Effector memory CD4-positive, alpha-beta T cell (primary cell): Measurements from ENCODE around the gene HMG20A.

ENCODE experiments used
- DNase-seq, 3 donors: peaks; one replicate each; pipeline ENCODE4 v3.0.0-alpha.2; 2020
- H3K27ac ChIP-seq: 2 replicates; pipeline ENCODE4 v1.7.0; 2013; ENCODE audit warnings: mild to moderate bottlenecking, low read length, moderate library complexity; ENCODE audit not compliant: insufficient read depth, poor library complexity, severe bottlenecking
- H3K27me3 ChIP-seq: replicated peaks from 2 replicates; pipeline ENCODE4 v1.7.0; 2013; ENCODE audit warnings: mild to moderate bottlenecking, low read length; ENCODE audit not compliant: insufficient read depth, control insufficient read depth, poor library complexity, severe bottlenecking
- H3K36me3 ChIP-seq: 2 replicates; pipeline ENCODE4 v1.7.0; 2013; ENCODE audit warnings: mild to moderate bottlenecking, low read length, moderate library complexity; ENCODE audit not compliant: control insufficient read depth, insufficient read depth
- H3K4me1 ChIP-seq: 2 replicates; pipeline ENCODE4 v1.7.0; 2013; ENCODE audit warnings: low read length, mild to moderate bottlenecking; ENCODE audit not compliant: control insufficient read depth, insufficient read depth, poor library complexity, severe bottlenecking
- H3K4me3 ChIP-seq: 2 replicates; pipeline ENCODE4 v1.7.0; 2013; ENCODE audit warnings: low read length, low read depth, mild to moderate bottlenecking; ENCODE audit not compliant: insufficient read depth, poor library complexity, severe bottlenecking
- H3K9me3 ChIP-seq: 2 replicates; pipeline ENCODE4 v1.7.0; 2013; ENCODE audit warnings: mild to moderate bottlenecking, low read length, moderate library complexity; ENCODE audit not compliant: control insufficient read depth
- total RNA-seq, 3 donors: gene quantifications; one replicate each; lab custom pipeline; 2026; lab: John Stamatoyannopoulos, UW

Gene HMG20A
- total RNA-seq: 27.6 to 34.7 (median 29.9) reads per million in 3 donors

DNA sequence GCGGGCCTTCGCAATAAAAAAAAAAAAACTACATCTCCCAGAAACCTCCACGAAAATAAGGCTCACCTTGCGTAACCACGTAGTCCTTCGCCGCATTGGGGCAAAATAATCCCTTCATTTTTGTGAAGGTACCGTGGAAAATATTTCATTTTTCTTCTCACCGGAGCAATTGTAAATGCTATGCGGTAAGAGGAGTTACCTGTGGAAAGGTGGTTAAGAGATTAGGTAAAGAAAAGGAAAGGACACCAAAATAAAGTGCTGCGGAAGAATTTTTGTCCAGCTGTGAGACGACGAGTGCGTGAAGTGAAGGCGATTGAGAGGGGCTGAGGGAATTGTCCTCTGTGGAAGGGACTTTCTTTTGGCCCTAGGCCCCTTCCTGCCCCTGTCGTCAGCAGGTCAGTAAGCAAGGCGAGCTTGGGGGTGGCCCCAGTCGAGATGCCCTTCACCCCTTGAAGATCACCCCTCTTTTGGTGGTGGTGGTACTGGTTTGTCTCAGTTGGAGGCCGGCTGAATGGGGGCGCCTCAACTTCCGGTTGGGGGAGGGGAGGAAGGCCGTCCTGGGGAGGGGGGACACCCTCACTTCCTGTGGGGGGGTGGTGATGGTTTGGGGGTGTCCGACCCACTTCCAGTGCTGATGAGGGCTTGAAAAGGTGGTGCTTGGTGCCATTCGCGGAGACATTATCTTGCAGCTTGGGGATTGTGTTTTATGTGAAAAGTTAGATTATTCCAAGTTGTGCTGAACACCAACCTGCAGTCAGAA, at the start of gene HMG20A:
TSS of gene HMG20A (plus strand) at position 279 of the 760 bp plus-strand sequence. CDS start 37,520 bp downstream, outside the sequence.
- peak; percentile 12 to 24 (median 21) for DNase-seq
- no peaks in the 10 kb centered on the region for H3K27me3 ChIP-seq
- no peaks in the 10 kb centered on the region for H3K4me1 ChIP-seq
- H3K27ac ChIP-seq: peak within 1 kb of the TSS; percentile 88
- H3K36me3 ChIP-seq: no peaks in the 10 kb centered on the region
- H3K9me3 ChIP-seq: no peaks in the 10 kb centered on the region
- H3K4me3 ChIP-seq: peak within 1 kb of the TSS; percentile 88

DNA sequence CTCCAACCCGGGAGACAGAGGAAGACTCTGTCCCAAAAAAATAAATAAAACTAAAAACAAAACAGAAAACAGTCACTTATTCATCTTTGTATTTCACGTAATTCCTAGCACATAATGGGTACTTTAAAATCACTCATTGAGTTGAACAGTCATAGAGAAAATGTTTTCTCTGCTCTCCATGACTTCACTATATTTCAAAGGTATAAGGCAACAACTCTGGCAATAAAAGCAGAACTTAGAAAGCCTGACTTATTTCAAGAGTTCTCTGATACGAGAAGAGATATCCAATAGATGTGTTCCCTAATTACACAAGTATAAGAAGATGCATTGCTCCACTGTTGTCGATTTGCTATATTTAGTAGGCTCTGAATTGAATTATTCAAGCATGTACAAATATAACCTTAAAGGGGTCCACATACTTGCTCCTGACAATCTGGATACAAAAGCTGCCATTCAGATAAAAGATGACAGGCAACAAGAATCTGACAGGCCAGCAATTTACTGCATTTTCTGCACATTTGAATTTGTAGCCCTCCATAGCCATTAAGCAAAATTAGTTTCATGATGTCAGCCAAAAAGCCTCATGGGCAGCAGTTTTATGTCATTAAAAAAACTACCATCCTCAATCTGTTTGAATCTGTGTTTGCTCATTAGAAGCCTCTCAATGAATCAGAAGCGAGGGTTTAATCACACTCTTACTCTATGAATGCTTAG, 48.7 kb upstream of the HMG20A start:
- no peak for DNase-seq
- no peaks in the 10 kb centered on the region for H3K9me3 ChIP-seq
- no peaks in the 10 kb centered on the region for H3K4me1 ChIP-seq
- H3K36me3 ChIP-seq: no peaks in the 10 kb centered on the region
- H3K27ac ChIP-seq: no peak overlapping the region
- H3K27me3 ChIP-seq: no peaks in the 10 kb centered on the region
- no peak overlapping the region for H3K4me3 ChIP-seq

DNA sequence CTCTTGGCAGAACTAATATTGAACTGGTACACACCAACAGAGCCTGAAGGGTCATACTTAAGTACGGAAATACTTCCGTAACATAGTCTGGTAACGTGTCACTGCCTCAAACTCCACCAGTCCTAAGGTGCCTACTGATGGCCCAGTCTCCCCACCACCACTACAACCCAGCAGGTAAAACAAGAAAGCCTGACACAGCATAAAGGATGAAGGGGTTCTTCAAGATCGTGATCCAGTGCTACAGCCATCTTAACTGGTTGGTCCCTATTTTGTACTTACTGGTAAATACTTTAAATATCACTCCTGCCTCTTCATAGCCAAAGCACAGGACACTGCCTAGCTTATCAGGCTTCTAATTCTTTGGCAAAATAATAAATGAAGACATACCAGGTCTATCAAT, 47.2 kb upstream of the HMG20A start:
- H3K27ac ChIP-seq: no peak overlapping the region
- H3K4me1 ChIP-seq: no peaks in the 10 kb centered on the region
- H3K9me3 ChIP-seq: no peaks in the 10 kb centered on the region
- H3K36me3 ChIP-seq: no peaks in the 10 kb centered on the region
- no peak for DNase-seq
- no peak overlapping the region for H3K4me3 ChIP-seq
- H3K27me3 ChIP-seq: no peaks in the 10 kb centered on the region

DNA sequence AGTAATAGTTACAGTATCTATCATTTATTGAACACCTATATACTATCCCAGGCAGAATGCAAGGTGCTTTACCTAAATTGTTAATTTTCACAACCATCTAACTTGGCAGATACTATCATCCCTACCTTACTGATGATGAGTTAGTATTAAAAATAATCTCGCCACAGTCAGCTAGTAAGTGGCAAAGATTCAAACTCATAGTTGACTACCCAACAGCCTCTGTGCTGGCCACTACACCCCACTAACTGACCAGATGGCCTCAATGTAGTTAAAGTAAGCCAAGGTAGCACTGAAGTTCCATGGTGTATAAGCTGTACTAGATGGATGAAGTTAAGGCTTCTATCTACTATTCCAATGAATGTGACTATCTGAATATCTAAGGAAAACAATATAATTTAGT, 45.6 kb upstream of the HMG20A start:
- Histone ChIP-seq H3K9me3 (no peaks in the 10 kb centered on the region), H3K4me3 (no peak overlapping the region), H3K4me1 (no peaks in the 10 kb centered on the region), H3K36me3 (no peaks in the 10 kb centered on the region), H3K27me3 (no peaks in the 10 kb centered on the region), H3K27ac (no peak overlapping the region)
- no peak for DNase-seq

DNA sequence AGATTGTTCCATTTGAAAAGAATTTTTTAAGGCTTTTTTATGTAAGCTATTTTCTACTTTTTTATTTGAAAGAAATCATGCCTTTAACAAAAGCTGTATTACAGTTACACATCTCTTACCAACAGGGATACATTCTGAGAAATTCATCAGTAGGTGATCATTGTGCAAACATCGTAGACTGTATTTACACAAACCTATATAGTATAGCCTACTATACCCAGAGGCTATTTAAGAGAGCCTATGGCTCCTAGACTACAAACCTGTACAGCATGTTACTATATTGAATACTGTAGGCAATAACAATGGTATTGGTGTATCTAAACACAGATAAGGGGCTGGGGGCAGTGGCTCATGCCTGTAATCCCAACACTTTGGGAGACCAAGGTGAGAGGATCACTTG, 43.9 kb upstream of the HMG20A start:
- Histone ChIP-seq H3K4me3 (no peak overlapping the region), H3K4me1 (no peaks in the 10 kb centered on the region), H3K27ac (no peak overlapping the region), H3K27me3 (no peaks in the 10 kb centered on the region), H3K36me3 (no peaks in the 10 kb centered on the region), H3K9me3 (no peaks in the 10 kb centered on the region)
- DNase-seq: no peak

DNA sequence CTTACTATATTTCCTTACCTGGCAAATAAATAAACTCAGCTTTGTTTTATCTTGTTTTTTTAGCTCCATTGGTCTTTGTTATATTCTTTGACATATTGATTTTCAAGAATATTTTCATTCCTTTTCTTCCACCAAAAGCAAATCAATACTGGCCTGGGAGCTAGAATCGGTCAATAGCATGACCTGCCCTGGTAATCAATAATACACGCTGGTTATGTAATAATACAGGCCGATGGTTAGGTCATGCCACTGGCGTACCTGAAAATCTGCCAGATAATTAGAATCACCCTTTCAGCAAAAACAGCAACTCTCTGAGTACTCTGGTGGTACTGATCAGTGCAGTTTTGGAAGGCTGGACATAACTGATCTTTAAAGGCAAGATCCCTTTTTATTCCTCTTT, 40.7 kb upstream of the HMG20A start:
- Histone ChIP-seq H3K4me3 (no peak overlapping the region), H3K27me3 (no peaks in the 10 kb centered on the region), H3K27ac (no peak overlapping the region), H3K36me3 (no peaks in the 10 kb centered on the region), H3K4me1 (no peaks in the 10 kb centered on the region), H3K9me3 (no peaks in the 10 kb centered on the region)
- no peak for DNase-seq

DNA sequence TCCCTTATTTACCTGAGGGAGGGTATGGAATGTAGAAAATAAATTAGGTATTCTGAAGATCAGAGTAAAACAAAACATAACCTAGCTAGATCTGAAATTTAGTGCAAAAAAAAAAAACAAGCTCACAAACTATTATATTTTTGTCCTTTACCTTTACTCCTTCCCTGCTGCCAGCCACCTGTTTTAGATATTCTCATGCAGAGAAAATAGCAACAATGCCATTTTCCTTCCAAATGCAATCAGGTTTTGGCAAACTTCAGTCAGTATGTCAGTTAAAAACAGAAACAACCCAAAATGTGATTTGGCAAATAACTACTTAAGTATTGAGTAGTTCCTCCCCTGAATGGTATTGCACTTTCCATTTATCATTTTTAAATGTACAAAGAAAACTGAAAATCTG, 36.6 kb upstream of the HMG20A start:
- no peaks in the 10 kb centered on the region for H3K27me3 ChIP-seq
- H3K9me3 ChIP-seq: no peaks in the 10 kb centered on the region
- no peak overlapping the region for H3K4me3 ChIP-seq
- DNase-seq: no peak
- H3K4me1 ChIP-seq: no peaks in the 10 kb centered on the region
- no peak overlapping the region for H3K27ac ChIP-seq
- no peaks in the 10 kb centered on the region for H3K36me3 ChIP-seq

DNA sequence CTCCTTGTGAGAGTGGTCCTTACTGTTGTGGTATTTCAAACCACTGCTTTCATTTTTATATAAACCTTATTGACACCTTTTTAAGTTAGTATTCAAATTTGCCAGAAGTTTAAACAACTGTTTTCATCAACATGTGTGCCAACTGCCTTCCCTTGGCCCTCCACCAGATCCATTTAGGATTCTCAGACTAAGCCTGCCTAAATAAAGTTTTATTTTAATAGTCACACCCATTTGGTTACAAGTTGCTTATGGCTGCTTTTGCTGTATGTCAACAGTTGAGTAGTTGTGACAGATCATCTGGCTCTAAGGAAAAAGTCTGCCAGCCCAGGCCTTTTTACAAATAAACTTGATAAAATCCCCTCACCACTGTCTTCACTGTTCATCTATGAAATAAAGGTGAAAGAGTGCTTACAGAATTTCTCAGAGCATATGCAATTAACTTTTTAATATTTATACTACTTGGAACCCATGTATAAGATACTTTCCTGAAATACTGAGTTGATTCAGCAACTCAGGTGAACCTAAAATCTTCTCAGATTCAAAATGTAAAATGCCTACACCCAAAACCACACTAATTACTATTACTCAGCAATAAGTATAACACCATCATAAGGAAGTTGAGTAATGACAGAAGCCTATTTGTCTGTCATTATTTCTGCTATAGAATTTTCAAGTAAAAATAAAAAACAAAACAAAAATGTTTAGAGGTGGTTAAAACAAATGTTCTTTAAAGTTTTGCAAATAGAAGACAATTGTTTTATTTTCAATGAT, 35.9 kb upstream of the HMG20A start:
- Histone ChIP-seq H3K36me3 (no peaks in the 10 kb centered on the region), H3K4me3 (no peak overlapping the region), H3K27ac (no peak overlapping the region), H3K9me3 (no peaks in the 10 kb centered on the region), H3K4me1 (no peaks in the 10 kb centered on the region), H3K27me3 (no peaks in the 10 kb centered on the region)
- no peak for DNase-seq

DNA sequence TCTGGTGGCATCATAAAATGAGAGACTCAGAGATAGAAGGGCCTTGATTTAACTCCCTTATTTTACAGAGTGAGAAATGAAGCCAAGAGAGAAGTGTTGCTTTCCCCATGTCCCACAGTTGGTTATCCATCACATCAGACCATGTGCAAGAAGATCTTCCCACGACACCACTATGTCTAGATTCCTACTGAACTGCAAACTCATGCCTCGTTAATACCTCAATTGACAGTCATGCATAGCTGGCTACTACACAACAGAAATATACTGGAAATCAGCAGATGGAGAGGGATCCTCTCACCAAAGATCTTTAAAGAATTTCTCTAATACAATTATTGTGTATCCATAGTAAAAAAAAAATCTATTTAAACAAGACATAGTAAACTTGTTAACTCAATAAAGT, 34.1 kb upstream of the HMG20A start:
- Histone ChIP-seq H3K4me3 (no peak overlapping the region), H3K4me1 (no peaks in the 10 kb centered on the region), H3K9me3 (no peaks in the 10 kb centered on the region), H3K27ac (no peak overlapping the region), H3K27me3 (no peaks in the 10 kb centered on the region), H3K36me3 (no peaks in the 10 kb centered on the region)
- DNase-seq: no peak
